GM18867 (cell line): ENCODE results near the gene ZGRF1.
"Not testable (repeated sequence)": the region's sequence is repeated elsewhere in the genome, so short reads cannot be mapped to it uniquely, and the experiment has no call there.

Experiments used
- ATAC-seq: cut with Tn5 transposase; IDR thresholded peaks from one replicate; pipeline ENCODE4 v1.9.1; 2021; ENCODE audit warnings: mild to moderate bottlenecking, moderate library complexity; ENCODE audit not compliant: unreplicated experiment

The ZGRF1 gene, protein sequence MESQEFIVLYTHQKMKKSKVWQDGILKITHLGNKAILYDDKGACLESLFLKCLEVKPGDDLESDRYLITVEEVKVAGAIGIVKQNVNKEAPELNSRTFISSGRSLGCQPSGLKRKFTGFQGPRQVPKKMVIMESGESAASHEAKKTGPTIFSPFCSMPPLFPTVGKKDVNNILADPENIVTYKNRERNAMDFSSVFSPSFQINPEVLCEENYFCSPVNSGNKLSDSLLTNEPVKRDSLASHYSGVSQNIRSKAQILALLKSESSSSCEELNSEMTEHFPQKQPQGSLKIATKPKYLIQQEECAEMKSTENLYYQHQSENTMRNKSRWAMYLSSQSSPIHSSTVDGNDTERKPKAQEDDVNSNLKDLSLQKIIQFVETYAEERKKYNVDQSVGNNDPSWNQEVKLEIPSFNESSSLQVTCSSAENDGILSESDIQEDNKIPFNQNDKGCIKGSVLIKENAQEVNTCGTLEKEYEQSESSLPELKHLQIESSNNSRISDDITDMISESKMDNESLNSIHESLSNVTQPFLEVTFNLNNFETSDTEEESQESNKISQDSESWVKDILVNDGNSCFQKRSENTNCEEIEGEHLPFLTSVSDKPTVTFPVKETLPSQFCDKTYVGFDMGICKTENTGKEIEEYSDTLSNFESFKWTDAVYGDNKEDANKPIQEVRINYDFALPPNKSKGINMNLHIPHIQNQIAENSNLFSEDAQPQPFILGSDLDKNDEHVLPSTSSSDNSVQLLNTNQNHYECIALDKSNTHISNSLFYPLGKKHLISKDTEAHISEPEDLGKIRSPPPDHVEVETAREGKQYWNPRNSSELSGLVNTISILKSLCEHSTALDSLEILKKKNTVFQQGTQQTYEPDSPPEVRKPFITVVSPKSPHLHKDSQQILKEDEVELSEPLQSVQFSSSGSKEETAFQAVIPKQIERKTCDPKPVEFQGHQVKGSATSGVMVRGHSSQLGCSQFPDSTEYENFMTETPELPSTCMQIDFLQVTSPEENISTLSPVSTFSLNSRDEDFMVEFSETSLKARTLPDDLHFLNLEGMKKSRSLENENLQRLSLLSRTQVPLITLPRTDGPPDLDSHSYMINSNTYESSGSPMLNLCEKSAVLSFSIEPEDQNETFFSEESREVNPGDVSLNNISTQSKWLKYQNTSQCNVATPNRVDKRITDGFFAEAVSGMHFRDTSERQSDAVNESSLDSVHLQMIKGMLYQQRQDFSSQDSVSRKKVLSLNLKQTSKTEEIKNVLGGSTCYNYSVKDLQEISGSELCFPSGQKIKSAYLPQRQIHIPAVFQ (N-terminal part only)

DNA sequence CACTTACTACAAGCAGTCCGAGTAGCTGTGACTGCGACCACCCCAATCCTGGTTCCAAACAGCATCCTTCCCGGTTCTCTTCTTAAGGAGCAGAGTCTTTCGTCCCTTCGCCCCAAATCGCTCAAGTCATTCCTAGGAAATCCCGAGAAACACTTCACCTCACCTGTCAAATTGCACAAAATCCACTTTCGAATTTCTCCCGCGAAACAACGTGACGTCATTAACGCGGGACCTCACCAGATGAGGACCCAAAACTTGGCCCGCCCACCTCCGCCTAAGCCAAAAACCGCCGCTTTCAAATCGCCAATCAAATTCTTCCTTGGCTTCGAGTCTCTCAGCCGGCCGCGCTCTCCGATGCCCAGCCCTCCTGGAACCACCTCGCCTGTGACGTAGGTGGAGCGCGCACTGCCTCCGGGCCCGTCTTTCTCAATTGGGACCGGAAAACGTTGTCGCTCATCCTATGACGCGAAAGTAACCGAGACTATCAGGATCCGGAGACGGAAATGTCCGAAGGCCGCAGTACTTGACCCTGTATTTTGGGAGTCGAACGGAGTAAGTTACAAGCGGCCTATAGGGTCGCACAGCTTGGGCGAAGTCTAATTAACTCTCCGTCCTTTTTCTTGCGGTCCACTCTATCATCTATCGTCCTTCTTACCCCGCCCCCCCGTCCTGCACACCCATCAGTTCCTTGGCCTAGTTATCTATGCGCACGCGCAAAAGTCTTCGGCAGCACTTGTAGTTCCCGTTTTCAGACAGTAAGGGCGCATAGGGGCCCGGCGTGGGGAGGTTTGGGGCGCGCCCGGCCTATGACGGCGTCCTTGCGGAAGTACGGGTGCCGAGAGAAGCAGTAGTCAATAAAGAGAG is at the start of gene ZGRF1, which contains the start of gene LARP7:
Gene ZGRF1, minus strand, starts transcription at position 222 of the 864 bp plus-strand sequence. CDS start 3,733 bp downstream, outside the sequence.
Gene LARP7, plus strand, starts transcription at position 456 of the 864 bp plus-strand sequence. CDS start 7,527 bp downstream, outside the sequence.
- ATAC-seq, result peak; percentile 90

DNA sequence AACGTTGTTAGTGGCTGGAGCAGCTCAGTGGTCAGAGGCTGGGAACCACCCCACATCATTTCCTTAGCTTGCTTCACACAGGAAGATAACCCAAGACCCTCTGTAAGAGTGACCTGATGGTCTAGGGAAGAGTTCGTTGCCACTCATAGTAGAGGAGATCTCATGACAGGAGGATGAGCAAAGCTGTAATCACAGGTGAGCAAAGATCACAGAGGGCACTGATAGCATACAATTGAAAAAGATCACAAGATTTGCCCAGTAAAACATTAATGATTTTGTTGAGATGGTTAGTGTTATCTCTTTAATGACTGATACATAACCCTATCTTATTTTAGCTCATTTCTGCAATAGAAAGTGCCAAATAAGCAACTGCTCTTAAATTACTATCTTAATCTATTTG is 44.3 kb upstream of the ZGRF1 start:
- no peak for ATAC-seq

DNA sequence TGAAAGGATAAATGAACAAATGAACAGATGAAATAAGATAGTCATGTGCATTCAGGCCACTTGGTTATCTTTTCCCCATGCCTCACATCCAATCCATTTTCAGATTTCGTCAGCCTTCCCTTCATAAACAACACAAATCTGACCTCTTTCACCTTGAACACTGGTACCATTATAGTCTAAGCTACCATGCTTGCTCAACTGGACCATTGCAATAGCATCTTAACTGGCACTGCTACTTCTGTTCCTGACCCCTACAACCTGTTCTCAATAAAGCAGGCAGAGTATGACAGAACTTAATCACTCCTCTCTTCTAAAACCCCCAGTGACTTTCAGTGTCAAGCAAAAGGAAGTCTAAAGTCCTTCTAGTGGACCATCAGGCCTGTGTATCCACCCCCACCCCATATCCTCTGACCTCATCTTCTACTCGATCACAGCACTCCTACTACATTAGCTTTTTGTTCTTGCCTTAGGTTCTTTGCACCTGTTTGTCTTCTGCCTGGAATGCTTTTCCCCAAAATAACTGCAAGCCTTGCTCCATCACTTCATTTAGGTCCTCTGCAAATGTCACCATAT is 40.9 kb upstream of the ZGRF1 start:
- ATAC-seq, result no peak

DNA sequence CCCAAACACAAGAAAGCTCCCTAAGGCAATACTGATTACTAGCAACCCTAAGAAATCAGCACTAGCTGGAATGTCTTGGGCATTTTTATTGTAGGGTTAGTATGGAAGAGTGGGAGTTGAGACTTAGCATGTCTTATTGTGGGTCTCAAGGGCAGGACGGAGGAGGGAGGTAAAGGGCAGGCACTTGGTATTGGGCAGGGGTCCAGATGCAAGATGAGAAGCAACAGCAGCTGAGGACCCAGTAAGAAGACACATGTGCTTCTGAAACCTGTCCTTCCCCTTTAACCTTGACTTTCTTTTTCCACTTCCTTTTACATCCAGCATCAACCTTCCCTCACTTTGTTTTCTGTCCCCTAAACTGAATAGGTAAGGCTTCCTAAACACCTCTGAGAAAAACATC is 37.7 kb upstream of the ZGRF1 start:
- ATAC-seq, result no peak

DNA sequence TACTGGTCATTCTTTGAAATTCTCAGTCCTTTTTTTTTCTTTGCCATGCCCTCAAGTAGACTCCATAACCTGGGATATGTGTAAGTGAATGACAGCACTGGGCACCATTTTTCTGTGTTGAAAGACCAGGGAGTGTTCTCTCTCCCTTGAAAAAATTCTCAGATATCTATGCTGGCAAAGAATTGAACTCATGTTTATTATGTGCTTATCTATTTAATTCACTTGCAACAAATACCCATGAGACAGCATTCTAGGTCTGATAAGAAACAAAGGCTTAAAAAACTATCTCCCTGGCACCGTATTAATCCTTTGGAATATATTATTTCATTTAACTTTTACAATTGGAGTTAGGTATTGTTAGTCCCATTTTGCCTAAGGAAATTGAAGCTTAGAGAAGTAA is 37.0 kb upstream of the ZGRF1 start:
- ATAC-seq, result no peak

DNA sequence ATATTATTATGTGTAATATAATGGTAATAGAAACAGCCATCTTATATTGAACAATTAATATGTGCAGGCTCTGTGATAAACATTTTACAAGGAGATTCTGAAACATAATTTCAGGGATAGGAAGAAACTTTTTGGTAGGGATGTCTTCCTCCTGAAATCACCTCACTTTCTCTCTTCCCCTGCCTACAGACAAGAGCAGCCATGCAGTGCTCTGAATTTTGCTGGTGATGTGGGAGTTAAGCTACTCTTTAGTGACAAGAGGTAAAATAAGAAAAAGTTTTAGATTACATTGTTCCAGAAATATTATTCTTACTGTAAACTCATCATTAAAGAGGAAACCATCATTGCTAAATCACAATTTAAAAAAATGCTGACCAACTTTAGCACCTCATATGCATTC is 36.4 kb upstream of the ZGRF1 start:
- no peak for ATAC-seq

DNA sequence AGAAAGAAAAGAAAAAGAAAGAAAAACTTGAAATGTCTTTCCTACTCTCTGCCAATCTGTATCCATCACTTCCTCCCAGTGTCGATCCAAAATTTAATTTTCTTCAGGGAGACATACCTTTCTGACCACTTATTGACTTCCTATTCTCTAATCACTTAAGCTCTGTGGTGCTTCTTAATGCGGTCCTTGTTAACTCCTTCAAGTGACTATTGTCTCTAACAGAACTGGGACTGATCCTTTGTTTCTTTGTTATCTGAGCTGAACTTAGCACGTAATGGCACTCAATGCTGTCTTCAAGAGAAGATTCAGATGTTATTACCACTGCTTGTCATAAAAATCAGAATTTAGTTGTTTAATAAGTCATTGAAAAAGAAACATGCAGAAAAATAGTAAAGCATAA is 31.4 kb upstream of the ZGRF1 start:
- ATAC-seq, result no peak

DNA sequence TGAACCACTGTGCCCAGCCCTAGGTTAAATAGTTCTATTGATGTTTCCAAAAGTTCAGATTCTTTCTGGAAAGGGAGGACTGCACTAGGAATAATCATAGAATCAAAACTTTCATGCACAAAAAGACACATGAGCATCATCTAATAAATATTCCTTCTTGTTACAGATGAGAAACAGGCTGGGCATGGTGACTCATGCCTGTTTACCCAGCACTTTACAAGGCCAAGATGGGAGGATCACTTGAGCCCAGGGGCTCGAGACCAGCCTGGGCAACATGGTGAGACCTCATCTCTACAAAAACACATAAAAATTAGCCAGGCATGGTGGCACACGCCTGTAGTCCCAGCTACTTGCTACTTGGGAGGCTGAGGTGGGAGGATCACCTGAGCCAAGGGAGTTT is 27.9 kb upstream of the ZGRF1 start:
- ATAC-seq, result no peak

DNA sequence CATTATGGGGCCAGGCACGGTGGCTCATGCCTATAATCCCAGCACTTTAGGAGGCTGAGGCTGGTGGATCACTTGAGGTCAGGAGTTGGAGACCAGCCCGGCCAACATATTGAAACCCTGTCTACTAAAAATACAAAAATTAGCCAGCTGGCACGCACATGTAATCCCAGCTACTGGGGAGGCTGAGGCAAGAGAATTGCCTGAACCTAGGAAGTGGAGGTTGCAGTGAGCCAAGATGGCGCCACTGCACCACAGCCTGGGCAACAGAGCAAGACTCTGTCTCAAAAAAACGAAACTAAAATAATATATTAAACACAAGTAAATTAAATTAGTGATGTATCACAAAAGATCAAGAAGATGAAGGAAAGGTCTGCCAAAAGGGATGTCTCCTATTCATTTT is 19.4 kb upstream of the ZGRF1 start:
- ATAC-seq, result not testable (repeated sequence)

DNA sequence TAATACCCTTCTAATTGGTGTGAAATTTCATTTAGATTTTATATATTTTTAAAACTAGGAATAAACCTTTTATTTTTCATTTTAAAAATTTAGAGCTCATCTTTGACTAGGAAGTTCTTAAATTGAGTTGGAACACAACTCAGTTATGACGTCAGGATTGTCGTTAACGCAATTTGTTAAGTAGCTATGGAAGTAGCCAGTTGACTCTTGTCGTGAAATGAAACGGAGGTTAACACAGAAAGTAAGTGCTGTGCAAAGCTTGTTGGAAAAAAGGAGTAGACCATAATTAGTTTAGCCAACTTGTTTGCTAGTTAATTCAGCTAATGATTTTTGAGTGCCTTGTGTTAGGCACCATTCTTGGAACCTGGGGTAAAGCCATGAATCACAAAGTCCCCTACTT is 18.6 kb upstream of the ZGRF1 start:
- ATAC-seq, result no peak

DNA sequence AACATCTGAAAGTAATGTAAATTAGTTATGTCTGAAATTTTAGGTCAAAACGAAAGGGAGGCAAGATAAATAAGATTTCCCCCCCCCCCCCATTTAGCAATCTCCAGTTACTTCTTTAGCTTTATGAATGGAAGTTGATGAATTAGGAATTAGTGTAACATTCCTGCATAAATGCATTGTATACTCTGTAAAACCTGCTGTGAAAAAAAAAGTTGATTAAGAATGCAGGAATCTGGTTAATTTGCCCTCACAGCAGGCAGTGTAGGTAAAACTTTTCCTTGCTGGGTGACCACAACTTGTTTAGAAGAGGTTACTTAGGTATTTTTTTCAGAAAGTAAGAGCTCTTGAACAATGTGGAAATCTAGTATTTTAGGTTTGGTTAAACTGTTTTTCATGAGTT is 15.5 kb upstream of the ZGRF1 start:
- no peak for ATAC-seq

DNA sequence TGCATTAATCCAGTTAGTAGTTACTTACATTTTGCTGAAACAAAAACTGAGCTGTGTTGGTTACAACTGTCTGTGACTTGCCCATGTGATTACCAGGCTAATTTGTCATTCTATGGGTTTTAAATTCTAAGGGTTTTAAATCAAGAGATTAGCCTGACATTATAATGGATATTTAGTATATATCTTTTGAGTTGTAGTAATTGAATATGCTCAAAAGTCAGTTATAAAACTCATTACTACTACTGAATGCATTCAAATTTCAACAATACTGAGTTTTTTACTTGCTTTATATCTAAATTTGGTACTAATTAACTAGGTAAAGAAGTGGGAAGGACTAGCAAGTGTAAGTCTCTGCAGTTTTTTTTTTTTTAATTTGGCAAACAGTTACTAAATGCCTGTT is 14.9 kb upstream of the ZGRF1 start:
- no peak for ATAC-seq

DNA sequence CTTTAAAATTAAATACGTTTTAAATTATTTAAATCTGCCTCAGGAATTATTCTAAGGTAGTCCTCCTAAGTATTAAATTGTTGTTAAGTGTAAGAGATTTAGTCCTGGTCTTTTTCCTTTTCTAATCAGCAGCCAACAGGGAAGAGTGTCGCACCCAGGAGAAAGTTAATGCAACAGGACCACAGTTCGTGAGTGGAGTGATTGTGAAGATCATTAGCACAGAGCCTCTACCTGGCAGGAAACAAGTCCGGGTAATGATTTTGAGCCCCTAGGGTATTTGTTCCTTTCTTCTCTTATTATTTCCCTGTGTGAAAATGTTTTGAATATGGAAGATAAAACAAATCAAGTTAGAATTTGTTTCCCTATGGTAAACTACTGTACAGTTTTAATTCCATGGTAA is 13.6 kb upstream of the ZGRF1 start:
- ATAC-seq, result no peak

DNA sequence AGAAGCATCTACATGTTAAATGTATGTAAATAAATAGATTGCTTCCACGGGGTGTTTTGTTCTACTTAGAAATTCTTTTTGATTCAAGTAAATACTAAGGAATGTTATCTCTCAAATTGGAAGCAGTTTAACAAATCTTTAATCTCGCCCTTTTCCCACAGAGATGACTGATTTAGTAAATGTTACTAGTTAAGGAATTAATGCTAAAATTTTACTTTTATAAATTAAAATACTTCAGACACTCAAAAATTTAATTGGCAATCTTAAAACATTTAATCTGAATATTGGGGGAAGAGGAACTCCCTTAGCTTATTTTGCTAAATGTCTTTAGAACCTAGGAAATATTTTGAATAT is 12.3 kb upstream of the ZGRF1 start:
- no peak for ATAC-seq

DNA sequence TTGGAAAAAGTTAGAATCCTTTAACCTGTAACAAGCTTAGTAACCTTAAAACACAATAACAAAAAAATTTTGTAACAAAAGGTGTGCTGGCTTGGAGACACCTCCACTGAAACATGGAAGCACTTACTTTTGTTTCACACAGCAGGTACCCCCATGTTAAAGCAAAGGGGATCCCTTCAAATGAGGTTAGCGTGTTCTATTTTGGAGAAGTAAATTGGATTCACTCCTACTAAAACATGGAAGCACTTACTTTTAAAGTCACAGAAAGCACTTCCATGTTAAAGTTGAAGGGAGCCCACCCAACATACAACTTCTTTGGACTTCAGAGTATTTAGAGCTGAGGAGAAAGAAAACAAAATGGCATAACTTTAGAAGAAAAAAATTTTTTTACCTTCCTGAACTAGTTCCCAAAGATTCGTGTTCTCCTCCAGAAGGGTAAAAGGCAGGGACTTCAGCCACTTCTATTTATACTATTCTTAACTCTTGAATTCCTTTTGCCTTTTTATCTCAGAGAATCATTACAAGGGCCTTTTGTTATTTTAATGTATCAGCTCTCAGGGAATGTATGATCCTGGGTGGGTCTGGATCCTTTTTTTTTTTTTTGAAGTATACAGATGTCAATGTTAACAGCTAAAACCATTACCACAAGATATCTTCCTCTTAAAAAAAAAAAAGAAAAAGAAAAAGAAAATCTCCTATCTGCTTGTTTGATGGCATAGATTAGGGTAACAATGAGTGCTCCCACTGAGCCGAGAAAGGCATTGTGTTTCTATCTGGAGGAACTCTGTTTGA is 11.8 kb upstream of the ZGRF1 start:
- ATAC-seq, result no peak

DNA sequence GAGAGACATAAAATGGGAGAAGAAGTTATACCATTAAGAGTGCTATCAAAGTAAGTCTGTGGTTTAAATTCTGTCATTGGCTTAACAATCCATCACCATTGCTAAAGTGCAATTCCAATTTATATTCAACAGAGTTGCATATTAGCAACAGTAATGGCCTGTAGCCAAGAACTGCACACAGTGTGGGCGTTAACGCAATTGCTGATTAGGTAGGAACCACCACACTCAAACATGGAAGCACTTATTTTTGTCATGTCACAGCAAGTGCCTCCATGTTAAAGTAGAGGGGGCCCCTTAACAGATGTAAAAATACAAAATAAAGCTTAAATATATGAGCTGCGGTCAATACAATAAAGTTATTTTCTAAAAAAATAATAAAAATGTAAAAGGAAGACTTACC is 11.1 kb upstream of the ZGRF1 start:
- no peak for ATAC-seq

DNA sequence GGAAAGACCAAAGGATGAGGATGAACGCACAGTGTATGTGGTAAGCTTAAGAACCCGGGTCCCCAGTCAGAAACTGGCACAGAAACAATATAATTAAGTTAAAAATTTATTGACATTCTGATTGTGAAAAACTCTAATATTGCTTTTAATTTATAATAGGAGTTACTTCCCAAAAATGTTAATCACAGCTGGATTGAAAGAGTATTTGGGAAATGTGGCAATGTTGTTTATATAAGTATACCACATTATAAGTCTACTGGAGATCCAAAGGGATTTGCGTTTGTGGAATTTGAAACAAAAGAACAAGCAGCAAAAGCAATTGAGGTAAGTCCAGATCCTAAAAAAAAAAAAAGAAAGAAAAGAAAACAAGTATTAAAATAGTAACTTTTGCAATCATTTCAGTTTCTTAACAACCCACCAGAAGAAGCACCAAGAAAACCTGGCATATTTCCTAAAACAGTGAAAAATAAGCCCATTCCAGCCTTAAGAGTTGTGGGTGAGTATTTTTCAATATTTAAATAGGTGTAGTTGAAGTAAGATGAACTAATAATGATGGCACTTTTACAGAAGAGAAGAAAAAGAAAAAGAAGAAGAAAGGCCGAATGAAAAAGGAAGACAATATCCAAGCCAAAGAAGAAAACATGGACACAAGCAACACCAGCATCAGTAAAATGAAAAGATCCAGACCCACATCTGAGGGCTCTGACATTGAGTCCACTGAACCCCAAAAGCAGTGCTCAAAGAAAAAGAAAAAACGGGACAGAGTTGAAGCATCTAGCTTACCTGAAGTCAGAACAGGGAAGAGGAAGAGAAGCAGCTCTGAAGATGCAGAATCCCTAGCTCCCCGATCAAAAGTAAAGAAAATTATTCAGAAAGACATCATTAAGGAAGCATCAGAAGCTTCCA is 10.2 kb upstream of the ZGRF1 start:
- ATAC-seq, result no peak
